NCI-H748 (cell line): ENCODE results near the gene NTN1.
A peak's percentile ranks its signal among the peaks of the same experiment; 100 is the strongest.

ENCODE experiments used
- DNase-seq: peaks from one replicate; lab custom pipeline; 2025; ENCODE audit not compliant: unreplicated experiment; lab: John Stamatoyannopoulos, UW

Gene NTN1

GRCh38 chr17:9187828-9188227 lies 166.5 kb downstream of the NTN1 start:
- no peak for DNase-seq

GRCh38 chr17:9188367-9188766 lies 167.1 kb downstream of the NTN1 start:
- no peak for DNase-seq

GRCh38 chr17:9189870-9190269 lies 168.6 kb downstream of the NTN1 start:
- no peak for DNase-seq

- no peak for DNase-seq
Observed at GRCh38 chr17:9192010-9192409, 170.7 kb downstream of the NTN1 start.

GRCh38 chr17:9195411-9195810 lies 174.1 kb downstream of the NTN1 start:
- no peak for DNase-seq

GRCh38 chr17:9195961-9196670 lies 174.8 kb downstream of the NTN1 start:
- peak; percentile 68 for DNase-seq

GRCh38 chr17:9199571-9200551 lies 178.6 kb downstream of the NTN1 start:
- no peak for DNase-seq

GRCh38 chr17:9200699-9201359 lies 179.5 kb downstream of the NTN1 start:
- no peak for DNase-seq

GRCh38 chr17:9202532-9202931 lies 181.2 kb downstream of the NTN1 start:
- DNase-seq: no peak

GRCh38 chr17:9203771-9204425 lies 182.6 kb downstream of the NTN1 start:
- no peak for DNase-seq

GRCh38 chr17:9204637-9205329 lies 183.5 kb downstream of the NTN1 start:
- no peak for DNase-seq

GRCh38 chr17:9205520-9206409 lies 184.5 kb downstream of the NTN1 start:
- no peak for DNase-seq

- DNase-seq: no peak
Observed at GRCh38 chr17:9206410-9206703, 185.0 kb downstream of the NTN1 start.

- peak; percentile 72 for DNase-seq
Observed at GRCh38 chr17:9206741-9207332, 185.5 kb downstream of the NTN1 start.

GRCh38 chr17:9208381-9209105 lies 187.2 kb downstream of the NTN1 start:
- no peak for DNase-seq

- no peak for DNase-seq
Observed at GRCh38 chr17:9209347-9209746, 188.0 kb downstream of the NTN1 start.

GRCh38 chr17:9209781-9210370 lies 188.6 kb downstream of the NTN1 start:
- DNase-seq: no peak

- no peak for DNase-seq
Observed at GRCh38 chr17:9211133-9211765, 189.9 kb downstream of the NTN1 start.
